Jurkat, Clone E6-1 (cell line): ENCODE data around the gene LTBP2.
A peak's percentile ranks its signal among the peaks of the same experiment; 100 is the strongest.

ENCODE experiments used
- DNase-seq: peaks from one replicate; pipeline ENCODE4 v3.0.0-alpha.2; 2011; ENCODE audit warnings: low read depth, low spot score
- H3K4me3 ChIP-seq: 2 replicates; pipeline ENCODE4 v1.5.1; 2011; ENCODE audit warnings: mild to moderate bottlenecking, low read length, control low read depth, moderate library complexity

The LTBP2 gene

DNA sequence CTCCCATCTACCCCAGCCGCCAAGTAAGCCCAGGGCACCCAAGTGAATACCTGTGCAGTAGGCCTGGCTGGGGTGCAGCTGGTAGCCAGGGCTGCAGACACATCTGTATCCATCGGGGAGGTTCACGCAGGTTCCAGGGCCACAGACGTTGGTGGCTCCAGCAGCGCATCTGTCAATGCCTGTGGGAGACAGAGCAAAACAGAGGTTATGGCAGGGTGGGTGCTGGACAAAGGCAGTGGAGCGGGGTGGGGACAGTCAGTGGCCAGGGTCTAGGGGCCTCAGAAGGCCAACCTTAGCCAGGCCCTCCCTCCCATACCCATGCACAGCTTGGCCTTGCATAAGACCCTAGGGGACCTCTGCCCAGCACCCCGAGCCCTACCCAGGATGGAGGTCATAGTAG is 89.3 kb downstream of the LTBP2 start:
- no peak for DNase-seq
- H3K4me3 ChIP-seq: no peak overlapping the region

DNA sequence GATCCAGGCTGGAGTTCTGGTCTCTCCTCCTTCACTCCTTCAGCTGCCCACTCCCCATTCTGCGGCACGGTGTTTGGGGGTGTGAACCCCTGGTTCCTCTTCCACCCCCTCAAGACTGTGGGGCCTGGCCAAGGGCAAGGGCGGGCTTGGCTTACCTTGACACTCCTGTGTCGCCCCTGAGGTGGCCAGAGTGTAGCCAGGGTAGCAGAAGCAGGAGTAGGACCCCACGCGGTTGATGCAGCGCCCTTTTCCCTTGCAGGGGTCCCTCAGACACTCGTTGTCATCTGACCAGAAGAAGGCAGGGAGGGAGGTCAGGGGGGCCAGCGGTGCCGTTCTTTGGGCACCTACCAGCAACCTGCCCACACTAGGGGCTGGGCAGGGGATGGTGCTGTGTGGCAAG is 90.3 kb downstream of the LTBP2 start:
- no peak for DNase-seq

GRCh38 chr14:74519316-74520074 is 92.5 kb downstream of the LTBP2 start:
- H3K4me3 ChIP-seq: no peak overlapping the region
- DNase-seq: no peak

More for the DNA sequence above, 90.3 kb downstream of the LTBP2 start:
- no peak overlapping the region for H3K4me3 ChIP-seq

DNA sequence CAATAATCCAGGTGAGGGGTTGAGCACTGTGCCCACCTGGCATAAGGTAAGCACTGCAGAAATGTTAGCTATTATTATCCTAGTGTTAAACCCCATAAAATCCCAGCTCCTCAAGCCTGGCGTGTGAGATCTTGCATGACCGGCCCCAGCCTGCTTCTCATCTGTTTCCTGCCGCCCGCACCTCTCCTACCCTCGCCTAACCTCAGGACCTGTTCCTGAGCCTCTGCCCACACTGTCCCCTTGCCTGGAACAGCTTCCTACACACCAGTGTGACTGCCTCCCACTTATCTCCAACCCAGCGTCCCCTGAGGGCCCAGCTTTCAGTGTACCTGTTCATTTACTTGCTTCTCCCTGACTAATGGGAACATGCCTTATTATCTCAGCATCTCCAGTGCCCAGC is 93.8 kb downstream of the LTBP2 start:
- DNase-seq: no peak
- H3K4me3 ChIP-seq: no peak overlapping the region

DNA sequence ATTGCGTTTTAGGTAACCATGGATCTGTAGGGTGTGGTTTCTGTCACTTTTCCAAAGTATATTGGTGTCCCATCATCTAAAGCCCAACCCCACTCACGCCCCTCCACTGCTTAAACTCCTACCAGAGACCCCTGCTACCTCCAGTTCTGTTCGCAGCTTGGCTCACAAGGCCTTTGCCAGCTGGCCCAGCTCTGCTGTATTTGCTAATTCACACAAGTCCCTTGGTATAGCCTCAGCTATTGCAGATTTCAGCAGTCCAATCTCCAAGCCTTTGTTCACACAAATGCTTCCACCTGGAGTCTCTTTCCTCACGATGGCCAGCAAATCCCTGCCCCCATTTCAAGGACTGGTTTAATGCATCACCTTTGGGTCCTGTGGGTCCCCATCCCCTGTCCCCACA is 94.3 kb downstream of the LTBP2 start:
- H3K4me3 ChIP-seq: no peak overlapping the region
- no peak for DNase-seq

GRCh38 chr14:74516451-74517160 is 95.4 kb downstream of the LTBP2 start:
- no peak for DNase-seq
- H3K4me3 ChIP-seq: no peak overlapping the region

DNA sequence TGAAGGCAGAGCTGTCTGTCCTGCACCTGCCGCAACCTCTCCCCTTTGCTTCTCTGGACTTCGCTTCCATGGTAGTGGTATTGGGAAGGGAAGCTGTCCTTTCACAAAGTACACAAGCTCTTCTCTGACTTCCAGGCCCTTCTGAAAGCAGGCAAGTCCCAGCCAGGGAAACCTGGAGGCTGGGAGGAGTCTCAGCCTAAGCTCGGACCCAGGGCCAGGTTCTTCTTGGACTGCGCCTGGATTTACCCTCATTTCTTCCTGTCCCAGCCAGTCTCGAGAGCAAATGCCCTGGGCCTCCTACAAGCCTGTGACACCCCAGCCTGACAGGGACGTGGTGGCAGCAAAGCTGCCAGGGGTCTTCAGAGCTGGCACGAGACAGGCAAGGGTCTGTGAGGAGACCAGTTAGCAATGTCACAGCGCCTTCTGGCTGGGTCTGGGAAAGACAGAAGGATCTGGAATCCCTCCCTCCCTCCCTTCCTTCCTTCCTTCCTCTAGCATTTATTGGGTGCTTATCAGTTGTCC is 96.1 kb downstream of the LTBP2 start:
- no peak overlapping the region for H3K4me3 ChIP-seq
- DNase-seq: no peak

DNA sequence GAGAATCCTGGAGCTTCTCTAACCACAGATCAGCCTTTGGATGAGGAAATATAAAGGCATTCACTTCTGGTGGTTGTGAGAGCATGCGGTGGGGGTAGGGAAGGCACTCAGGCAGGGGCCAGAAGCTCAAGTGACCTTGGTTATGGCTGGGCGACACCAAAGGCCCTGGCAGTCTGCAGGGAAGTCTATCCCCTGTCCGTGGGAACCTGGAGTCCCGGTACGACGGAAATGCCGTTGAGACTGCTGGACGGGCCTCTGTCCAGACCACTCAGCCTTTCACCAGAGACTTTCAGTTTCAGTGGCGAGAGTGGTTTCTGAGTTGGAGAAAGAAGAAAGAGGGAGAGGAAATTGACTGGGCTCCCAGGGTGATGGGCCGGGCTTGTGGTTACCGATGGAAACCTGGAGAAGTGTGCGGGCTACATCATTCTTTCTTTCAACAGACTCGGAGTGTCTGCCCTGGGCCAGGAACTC is 97.5 kb downstream of the LTBP2 start:
- H3K4me3 ChIP-seq: peak overlapping the region; percentile 25
- DNase-seq: peak; percentile 39

- no peak overlapping the region for H3K4me3 ChIP-seq
- no peak for DNase-seq
Measured at GRCh38 chr14:74511966-74512830, 99.8 kb downstream of the LTBP2 start.

- no peak for DNase-seq
- H3K4me3 ChIP-seq: no peak overlapping the region
Measured at GRCh38 chr14:74510959-74511409, 101.1 kb downstream of the LTBP2 start.

DNA sequence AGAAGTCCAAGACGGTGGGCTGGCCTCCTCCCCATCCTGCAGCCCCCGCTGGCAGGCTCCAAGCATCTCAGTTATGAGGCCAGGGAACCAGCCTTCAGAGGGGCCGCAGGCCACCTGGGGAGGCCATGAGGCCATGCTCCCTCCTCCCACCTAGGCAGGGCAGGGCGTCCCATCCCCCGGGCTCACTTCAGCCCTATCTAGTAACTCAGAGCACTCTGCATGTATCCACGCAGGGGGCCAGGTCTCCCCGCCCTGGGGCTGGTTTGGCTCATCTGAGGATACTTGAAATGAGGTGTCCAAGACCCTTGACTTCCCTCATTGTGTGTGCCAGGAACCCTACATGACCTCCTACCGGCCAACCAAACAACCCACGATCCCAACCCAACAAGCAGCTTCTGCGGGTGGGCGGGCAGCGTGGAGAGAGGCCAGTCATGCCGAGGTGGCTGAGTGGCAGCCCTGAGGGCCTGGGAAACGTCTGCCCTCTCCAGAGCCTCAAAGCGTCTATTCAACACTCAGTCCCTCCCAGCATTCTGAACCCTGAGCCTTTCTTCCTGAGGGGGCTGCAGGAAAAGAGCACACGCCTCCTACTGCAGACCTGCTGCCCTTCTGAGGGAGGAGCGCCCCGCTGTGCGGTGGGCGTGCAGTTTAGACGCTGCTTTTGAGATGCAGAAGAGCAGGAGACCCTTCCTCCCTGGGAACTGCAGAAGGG is 101.7 kb downstream of the LTBP2 start:
- H3K4me3 ChIP-seq: no peak overlapping the region
- no peak for DNase-seq

GRCh38 chr14:74509587-74510222 is 102.3 kb downstream of the LTBP2 start:
- no peak for DNase-seq
- no peak overlapping the region for H3K4me3 ChIP-seq

DNA sequence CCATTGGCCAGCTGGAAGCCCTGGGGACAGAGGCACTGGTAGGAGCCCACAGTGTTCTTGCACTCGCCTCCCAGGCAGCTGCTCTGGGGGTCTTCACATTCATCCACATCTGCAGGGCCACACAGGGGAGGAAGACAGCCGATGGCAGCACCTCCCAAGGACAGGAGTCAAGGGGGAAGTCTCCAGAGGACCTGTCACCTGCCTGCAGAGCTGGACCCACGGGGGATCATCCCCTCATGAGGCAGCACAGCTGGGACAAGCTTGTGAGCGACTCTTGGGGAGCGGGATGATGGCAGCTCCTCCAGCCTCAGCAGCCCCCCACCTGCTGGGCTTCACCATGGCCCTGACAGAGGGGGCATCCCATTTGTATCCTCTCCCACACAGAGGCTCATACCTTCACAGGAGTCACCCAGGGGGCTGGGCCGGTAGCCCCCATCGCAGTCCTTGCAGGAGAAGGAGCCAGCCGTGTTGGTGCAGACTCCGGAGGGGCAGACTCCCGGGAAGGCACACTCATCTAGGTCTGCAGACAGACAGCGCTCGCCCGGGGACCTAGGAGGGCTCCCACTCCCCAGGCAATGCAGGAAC is 103.1 kb downstream of the LTBP2 start:
- H3K4me3 ChIP-seq: no peak overlapping the region
- no peak for DNase-seq

- no peak for DNase-seq
- H3K4me3 ChIP-seq: no peak overlapping the region
Measured at GRCh38 chr14:74508292-74508731, 103.7 kb downstream of the LTBP2 start.

DNA sequence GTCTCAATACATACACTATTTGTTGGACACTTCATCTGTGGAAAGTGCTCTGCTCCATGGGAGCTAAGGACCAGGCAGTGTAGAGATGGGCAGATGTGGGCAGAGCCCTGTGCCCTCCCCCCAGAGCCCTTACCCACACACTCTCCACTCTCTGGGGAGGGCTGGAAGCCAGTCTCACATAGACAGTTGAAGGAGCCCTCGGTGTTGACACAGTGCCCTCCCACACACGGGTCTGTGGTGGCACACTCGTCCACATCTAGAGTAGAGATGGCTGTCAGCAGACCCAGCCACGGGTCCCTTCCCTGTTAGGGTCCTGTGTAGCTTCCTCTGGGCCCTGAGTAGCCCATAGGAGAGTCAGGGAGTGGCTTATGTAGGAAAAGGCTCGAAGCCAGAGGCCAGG is 104.2 kb downstream of the LTBP2 start:
- DNase-seq: no peak
- no peak overlapping the region for H3K4me3 ChIP-seq

- DNase-seq: no peak
- H3K4me3 ChIP-seq: no peak overlapping the region
Measured at GRCh38 chr14:74507085-74507484, 105.0 kb downstream of the LTBP2 start.

GRCh38 chr14:74506411-74506851 is 105.6 kb downstream of the LTBP2 start:
- H3K4me3 ChIP-seq: no peak overlapping the region
- DNase-seq: no peak

GRCh38 chr14:74505831-74506230 is 106.2 kb downstream of the LTBP2 start:
- H3K4me3 ChIP-seq: no peak overlapping the region
- DNase-seq: no peak
